Measurements from ENCODE around the gene SH2D1B. TPM values are rescaled to one million over a fixed set of nuclear protein-coding genes. Genes with fewer than 3 reads are reported as not detected.
A peak's percentile ranks its signal among the peaks of the same experiment; 100 is the strongest.

Gene SH2D1B
- total RNA-seq, 1 donor from 2014 or later = not detected

- no peak overlapping the region for H3K4me3 Mint-ChIP-seq (ENCODE audit: unreplicated experiment)
- peaks cover 9% of the 10 kb centered on the region for H3K27me3 Mint-ChIP-seq (ENCODE audit: low read depth, unreplicated experiment)
- Histone ChIP-seq H3K9me3 (ENCODE audit: insufficient read depth, low read depth, low read length) (no peaks in the 10 kb centered on the region), H3K4me2 (ENCODE audit: low read length) (peak overlapping the region; percentile 8), H3K27me3 (ENCODE audit: insufficient read depth, low read length) (no peaks in the 10 kb centered on the region), H3K36me3 (ENCODE audit: insufficient read depth, low read length) (no peaks in the 10 kb centered on the region), H3K4me1 (ENCODE audit: insufficient read depth, low read length) (peaks cover 8% of the 10 kb centered on the region), H3K27ac (ENCODE audit: low read depth, low read length) (no peak overlapping the region), H4K20me1 (ENCODE audit: insufficient read depth, low read length) (no peaks in the 10 kb centered on the region), H2AFZ (ENCODE audit: low read depth, low read length) (no peak overlapping the region), H3K79me2 (ENCODE audit: insufficient read depth, low read length) (no peaks in the 10 kb centered on the region), H3K4me3 (ENCODE audit: insufficient read depth, low read depth, low read length) (no peak overlapping the region), H3K9ac (ENCODE audit: low read length) (no peak overlapping the region)
- H3K27ac Mint-ChIP-seq (ENCODE audit: unreplicated experiment) = no peak overlapping the region
- peaks cover 2% of the 10 kb centered on the region for H3K4me1 Mint-ChIP-seq (ENCODE audit: low read depth, unreplicated experiment)
- H3K9me3 Mint-ChIP-seq (ENCODE audit: unreplicated experiment) = no peaks in the 10 kb centered on the region
- FAIRE-seq (no peak), DNase-seq (ENCODE audit: low read depth) (no peak)
- TF ChIP-seq CTCF (IDR thresholded peaks at IDR 0.05; ENCODE audit: insufficient read depth, low read depth, low read length) (no peak), EZH2 (IDR thresholded peaks at IDR 0.05; ENCODE audit: insufficient read depth, low read length) (no peak)
- peaks cover 2% of the 10 kb centered on the region for H3K36me3 Mint-ChIP-seq (ENCODE audit: low read depth, unreplicated experiment)
Measured at GRCh38 chr1:162364498-162364897, 47.4 kb downstream of the SH2D1B start.

- Histone ChIP-seq H3K9me3 (ENCODE audit: insufficient read depth, low read depth, low read length) (no peaks in the 10 kb centered on the region), H4K20me1 (ENCODE audit: insufficient read depth, low read length) (no peaks in the 10 kb centered on the region), H3K4me3 (ENCODE audit: insufficient read depth, low read depth, low read length) (no peak overlapping the region), H3K4me2 (ENCODE audit: low read length) (no peak overlapping the region), H3K27me3 (ENCODE audit: insufficient read depth, low read length) (no peaks in the 10 kb centered on the region), H3K79me2 (ENCODE audit: insufficient read depth, low read length) (no peaks in the 10 kb centered on the region), H3K4me1 (ENCODE audit: insufficient read depth, low read length) (peaks cover 8% of the 10 kb centered on the region), H3K27ac (ENCODE audit: low read depth, low read length) (no peak overlapping the region), H2AFZ (ENCODE audit: low read depth, low read length) (no peak overlapping the region), H3K36me3 (ENCODE audit: insufficient read depth, low read length) (no peaks in the 10 kb centered on the region), H3K9ac (ENCODE audit: low read length) (no peak overlapping the region)
- Mint-ChIP-seq H3K9me3 (ENCODE audit: unreplicated experiment) (no peaks in the 10 kb centered on the region), H3K4me3 (ENCODE audit: unreplicated experiment) (no peak overlapping the region), H3K36me3 (ENCODE audit: low read depth, unreplicated experiment) (peaks cover 2% of the 10 kb centered on the region), H3K4me1 (ENCODE audit: low read depth, unreplicated experiment) (peaks cover 2% of the 10 kb centered on the region), H3K27me3 (ENCODE audit: low read depth, unreplicated experiment) (peaks cover 9% of the 10 kb centered on the region), H3K27ac (ENCODE audit: unreplicated experiment) (no peak overlapping the region)
- no peak for FAIRE-seq
- TF ChIP-seq EZH2 (IDR thresholded peaks at IDR 0.05; ENCODE audit: insufficient read depth, low read length) (no peak), CTCF (IDR thresholded peaks at IDR 0.05; ENCODE audit: insufficient read depth, low read depth, low read length) (no peak)
- no peak for DNase-seq (ENCODE audit: low read depth)
Measured at GRCh38 chr1:162363823-162364222, 48.1 kb downstream of the SH2D1B start.

- Histone ChIP-seq H3K4me1 (ENCODE audit: insufficient read depth, low read length) (peaks cover 8% of the 10 kb centered on the region), H3K79me2 (ENCODE audit: insufficient read depth, low read length) (no peaks in the 10 kb centered on the region), H3K4me2 (ENCODE audit: low read length) (no peak overlapping the region), H3K36me3 (ENCODE audit: insufficient read depth, low read length) (no peaks in the 10 kb centered on the region), H2AFZ (ENCODE audit: low read depth, low read length) (peak overlapping the region; percentile 5), H3K9ac (ENCODE audit: low read length) (no peak overlapping the region), H4K20me1 (ENCODE audit: insufficient read depth, low read length) (no peaks in the 10 kb centered on the region), H3K9me3 (ENCODE audit: insufficient read depth, low read depth, low read length) (no peaks in the 10 kb centered on the region), H3K4me3 (ENCODE audit: insufficient read depth, low read depth, low read length) (no peak overlapping the region), H3K27ac (ENCODE audit: low read depth, low read length) (no peak overlapping the region), H3K27me3 (ENCODE audit: insufficient read depth, low read length) (no peaks in the 10 kb centered on the region)
- FAIRE-seq (no peak), DNase-seq (ENCODE audit: low read depth) (no peak)
- no peaks in the 10 kb centered on the region for H3K9me3 Mint-ChIP-seq (ENCODE audit: unreplicated experiment)
- peaks cover 10% of the 10 kb centered on the region for H3K27me3 Mint-ChIP-seq (ENCODE audit: low read depth, unreplicated experiment)
- H3K4me3 Mint-ChIP-seq (ENCODE audit: unreplicated experiment) = no peak overlapping the region
- peaks cover 2% of the 10 kb centered on the region for H3K4me1 Mint-ChIP-seq (ENCODE audit: low read depth, unreplicated experiment)
- no peak for TF ChIP-seq CTCF (IDR thresholded peaks at IDR 0.05; ENCODE audit: insufficient read depth, low read depth, low read length)
- TF ChIP-seq EZH2 (IDR thresholded peaks at IDR 0.05; ENCODE audit: insufficient read depth, low read length) = no peak
- no peak overlapping the region for H3K27ac Mint-ChIP-seq (ENCODE audit: unreplicated experiment)
- peaks cover 2% of the 10 kb centered on the region for H3K36me3 Mint-ChIP-seq (ENCODE audit: low read depth, unreplicated experiment)
Measured at GRCh38 chr1:162361349-162361748, 50.6 kb downstream of the SH2D1B start.

Measured in astrocyte (in vitro differentiated cells and primary cell).